HuH-7.5 (cell line): ENCODE results near the gene MSMB.

Source experiments
- DNase-seq: peaks from one replicate; pipeline ENCODE4 v3.0.0; 2011; ENCODE audit warnings: low spot score

MSMB gene

GRCh38 chr10:46033602-46034011, 12.5 kb downstream of the MSMB start:
- no peak for DNase-seq

GRCh38 chr10:46031648-46032532, 14.2 kb downstream of the MSMB start:
- peak; percentile 47 for DNase-seq

GRCh38 chr10:46030091-46030937, 15.8 kb downstream of the MSMB start, which contains the start of gene NCOA4:
Gene NCOA4, minus strand, starts transcription at chr10:46030623. Its CDS starts 13,943 bp downstream, at chr10:46016680.
- DNase-seq: peak; percentile 77

- no peak for DNase-seq
These were observed 16.5 kb downstream of the MSMB start for GRCh38 chr10:46029461-46030030.

DNA sequence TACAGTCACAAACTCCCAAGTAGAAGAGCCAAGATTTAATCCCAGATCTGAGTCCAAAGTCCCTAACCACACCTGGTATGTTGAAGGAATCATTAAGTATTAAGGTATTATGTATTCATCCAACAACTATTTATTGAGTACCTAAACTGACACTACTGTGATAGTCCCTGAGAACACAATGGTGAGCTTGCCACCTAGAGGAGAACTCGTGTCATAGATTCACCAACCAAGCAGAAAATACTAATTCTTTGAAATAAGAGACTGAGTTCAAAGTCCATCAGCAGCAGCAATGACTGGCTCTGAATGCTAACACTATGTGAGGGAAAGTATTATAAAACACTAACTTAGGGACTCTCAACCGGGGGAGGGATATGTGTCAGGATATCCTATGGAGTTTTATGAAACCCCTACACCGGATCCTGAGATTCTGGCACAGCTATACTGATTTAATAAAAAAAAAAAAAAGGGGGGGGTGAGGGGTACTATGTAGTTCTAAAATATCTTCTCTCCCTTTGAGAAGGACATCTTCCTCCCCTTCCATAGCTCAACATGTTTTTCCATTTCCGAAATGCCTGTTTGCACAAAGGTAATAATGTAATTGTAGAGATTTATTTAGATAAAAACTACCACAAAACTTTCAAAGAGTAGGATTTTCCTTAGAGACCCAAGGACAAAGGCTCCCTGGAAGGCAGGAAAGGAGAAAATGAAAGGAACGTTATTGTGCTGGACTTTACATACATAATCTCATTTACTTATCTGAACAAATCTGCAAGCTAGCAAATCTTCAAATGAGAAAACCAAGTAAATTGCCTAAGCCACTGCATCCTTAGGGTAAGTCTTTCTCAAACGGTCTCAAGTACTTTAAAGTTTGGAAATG, 17.2 kb downstream of the MSMB start:
- DNase-seq: peak; percentile 50

DNA sequence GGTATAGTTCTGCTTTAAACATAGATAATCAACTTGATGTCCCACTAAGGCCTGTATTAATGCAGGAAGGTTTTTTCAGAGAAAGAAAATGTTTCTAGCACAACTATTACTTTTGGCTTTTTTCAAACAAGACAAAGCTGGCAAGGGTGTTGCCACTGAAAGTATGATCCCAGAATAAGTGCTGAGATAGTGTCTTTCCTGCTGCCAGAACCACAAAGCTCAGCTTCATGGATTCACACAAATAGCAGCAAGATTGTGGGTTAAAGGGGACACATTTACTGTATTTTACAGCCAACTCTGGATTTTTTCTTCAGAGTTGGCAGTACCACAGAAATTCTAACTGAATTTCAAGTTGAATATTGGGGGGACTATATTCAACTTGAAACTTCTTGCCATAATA, 20.0 kb downstream of the MSMB start:
- no peak for DNase-seq

DNA sequence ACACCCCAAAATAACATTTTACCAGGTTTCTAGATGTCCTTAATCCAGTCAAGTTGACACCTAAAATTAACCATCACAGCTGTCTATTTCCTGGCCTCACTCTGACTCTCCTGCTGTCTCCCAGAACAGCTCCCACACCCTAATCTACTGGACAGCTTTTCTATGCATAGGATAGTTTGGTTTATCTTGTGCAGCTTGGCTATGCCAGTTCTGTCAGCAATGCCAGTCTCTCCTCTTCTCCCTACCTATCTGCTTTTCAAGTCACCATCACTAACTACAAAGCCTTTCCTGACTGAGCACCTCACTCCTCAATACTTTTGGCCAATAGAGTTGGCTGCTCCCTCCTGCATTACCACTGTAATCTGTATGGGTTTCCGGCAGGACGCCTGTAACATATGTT, 20.7 kb downstream of the MSMB start:
- DNase-seq: no peak

GRCh38 chr10:46024948-46025347, 21.1 kb downstream of the MSMB start:
- no peak for DNase-seq

DNA sequence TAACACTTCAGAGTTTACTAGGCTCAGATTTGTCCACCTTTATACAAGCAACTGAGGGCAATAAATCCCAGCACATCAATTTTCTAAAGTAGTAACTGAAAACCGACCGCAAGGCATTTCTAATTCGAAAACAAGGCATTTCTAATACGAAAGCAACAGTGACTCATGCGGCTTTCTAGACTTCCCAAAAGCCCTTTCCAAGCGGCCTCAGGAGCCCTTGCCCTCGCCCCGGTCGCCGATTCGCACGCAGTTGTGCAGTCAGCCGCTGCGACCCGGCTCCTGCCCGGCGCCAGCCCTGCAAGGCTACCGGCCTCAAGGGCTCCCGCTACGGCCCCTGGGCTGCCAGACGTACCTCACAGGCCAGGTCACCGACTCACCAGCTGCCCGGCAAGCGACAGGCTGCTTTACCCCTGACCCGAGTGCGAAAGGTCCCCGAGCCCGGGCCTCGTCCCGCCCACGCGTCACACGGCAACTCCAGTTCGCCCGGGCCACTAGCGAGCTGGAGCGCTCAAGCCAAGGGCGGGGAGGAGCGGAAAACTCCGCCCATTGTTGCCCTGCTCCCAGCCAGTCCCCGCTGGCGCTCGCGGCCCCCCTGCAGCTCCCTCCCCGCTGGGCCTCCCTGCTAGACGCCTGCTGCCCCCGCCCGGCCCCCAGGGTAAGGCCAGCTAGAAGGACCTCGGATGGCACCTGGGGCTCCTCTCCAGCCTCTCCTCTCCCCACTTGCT, 22.9 kb downstream of the MSMB start:
- peak; percentile 54 for DNase-seq

- no peak for DNase-seq
These were observed 25.8 kb downstream of the MSMB start for GRCh38 chr10:46020344-46020657.

- DNase-seq: no peak
These were observed 26.3 kb downstream of the MSMB start for GRCh38 chr10:46019569-46020343.

GRCh38 chr10:46019177-46019528, 26.9 kb downstream of the MSMB start:
- DNase-seq: no peak

DNA sequence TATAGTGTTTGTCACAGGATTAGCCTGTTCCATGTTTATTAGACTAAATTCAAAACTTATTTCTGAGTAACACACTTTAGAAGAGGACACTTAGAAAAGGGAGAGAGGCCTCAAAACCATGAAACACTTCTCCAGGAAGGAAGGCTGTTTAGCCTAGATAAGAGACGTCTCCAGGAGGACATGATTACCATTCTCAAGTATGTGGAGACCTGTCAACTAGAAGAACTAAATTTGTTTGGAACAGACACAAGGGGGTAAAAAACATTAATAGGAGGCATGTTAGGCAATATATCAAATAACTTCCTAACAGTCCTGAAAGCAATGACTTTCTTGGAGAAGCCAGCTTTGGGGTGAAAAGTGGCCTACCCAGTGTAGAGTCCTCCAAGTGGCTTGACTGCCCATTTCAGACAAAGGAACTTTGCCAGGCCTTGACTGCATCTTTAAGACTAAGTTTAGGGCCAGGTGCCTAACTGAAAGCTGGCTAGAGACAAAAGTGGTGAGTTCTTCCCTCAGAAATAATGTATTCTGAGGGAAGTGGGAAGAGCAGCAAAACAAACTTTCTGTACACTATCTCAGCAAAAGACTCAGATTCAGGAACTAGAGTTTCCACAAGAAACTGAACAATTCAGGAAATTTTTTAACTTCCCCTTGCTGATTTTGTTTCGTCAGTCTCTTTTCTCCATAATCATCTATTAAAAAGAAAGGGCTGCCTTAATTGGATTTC, 27.5 kb downstream of the MSMB start:
- no peak for DNase-seq

DNA sequence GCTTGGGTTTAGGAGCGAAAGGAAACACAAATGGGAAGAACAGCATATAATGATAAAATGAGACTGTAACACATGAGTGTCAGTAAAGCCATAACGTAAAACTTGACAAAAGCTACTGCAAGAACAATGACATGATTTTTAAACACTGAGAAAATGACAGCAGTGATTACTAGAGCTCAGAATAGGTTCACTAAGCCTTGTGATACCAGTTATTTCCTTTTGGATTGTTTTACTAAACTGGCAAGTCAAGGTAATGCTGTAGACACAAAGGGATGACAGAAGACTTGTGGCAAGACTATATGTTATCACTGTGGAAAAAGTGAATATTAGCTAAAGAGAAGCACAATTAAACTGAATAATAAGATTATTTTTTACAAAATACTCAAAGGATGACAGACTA, 28.3 kb downstream of the MSMB start:
- no peak for DNase-seq

- no peak for DNase-seq
These were observed 29.3 kb downstream of the MSMB start for GRCh38 chr10:46016811-46017210.

DNA sequence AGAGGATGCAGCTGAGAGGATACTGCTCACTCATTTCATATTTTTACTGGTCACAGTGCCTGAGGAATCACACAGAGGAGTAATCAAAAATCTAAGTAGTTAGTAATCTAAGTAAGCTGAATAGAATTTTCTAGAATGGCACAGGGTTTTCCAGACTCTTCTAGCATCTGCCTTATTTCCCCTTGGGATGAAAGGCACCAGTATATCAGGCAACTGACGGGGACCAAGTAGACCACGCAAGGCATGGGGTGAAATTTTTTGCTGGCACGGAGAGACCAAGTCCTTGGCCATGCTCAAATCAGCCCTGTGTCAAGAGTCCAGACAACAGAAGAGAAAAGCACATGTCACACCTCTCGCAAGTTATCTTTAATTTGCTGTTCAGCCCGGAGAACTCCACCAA, 29.9 kb downstream of the MSMB start:
- DNase-seq: no peak

DNA sequence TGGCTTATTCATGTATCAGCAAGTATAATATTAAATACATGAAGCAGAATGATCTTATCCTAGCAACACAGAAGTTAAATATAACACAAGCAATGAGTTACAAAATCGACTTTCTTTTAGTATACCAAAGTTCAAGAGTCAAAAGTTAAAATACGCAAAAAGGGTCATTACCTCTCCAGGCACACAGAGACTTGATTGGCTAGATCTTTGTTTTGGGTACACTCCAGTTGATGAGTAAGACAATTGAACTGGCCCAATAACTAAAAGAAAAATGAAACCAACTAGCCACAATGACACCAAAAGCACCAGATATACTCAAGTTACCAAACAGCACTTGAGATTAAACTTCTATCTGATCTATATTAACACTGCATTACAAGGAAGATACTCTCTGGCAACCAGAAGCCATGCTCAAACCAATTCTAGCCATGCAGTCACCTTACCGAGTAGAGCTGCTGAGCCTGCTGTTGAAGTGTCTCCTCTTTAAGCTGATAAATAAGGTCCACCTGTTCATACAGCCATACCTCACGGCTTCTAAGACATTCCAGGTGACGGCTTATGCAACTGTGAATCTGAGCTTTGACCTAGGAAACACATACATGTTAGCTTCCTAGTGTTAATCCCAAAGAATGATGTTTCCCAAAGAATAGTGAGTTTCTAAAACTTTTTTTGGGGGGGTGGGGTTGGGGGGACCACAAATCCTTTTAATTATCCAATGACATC, 31.2 kb downstream of the MSMB start:
- DNase-seq: no peak

- DNase-seq: no peak
These were observed 31.9 kb downstream of the MSMB start for GRCh38 chr10:46014206-46014605.

GRCh38 chr10:46012746-46013145, 33.3 kb downstream of the MSMB start:
- no peak for DNase-seq
